Measurements from ENCODE around the gene TOP1. TPM values are rescaled to one million over a fixed set of nuclear protein-coding genes. Genes with fewer than 3 reads are reported as not detected.

Gene TOP1
- total and polyA plus RNA-seq, 9 of the 15 experiments (the other 6 are each of a cell fraction or from before 2014, with no cell fraction given), result 26.4 to 127 (median 39.6) TPM

- TF ChIP-seq CEBPZ (IDR thresholded peaks at IDR 0.05; ENCODE audit: borderline replicate concordance, low read depth, low read length), result no peak
- no peak for TF ChIP-seq PRMT5 (CRISPR knock-in tag; IDR thresholded peaks at IDR 0.05)
- peak; percentile 51 for TF ChIP-seq RBBP5 (IDR thresholded peaks at IDR 0.05; ENCODE audit: borderline replicate concordance, insufficient read depth, low read length, poor library complexity, severe bottlenecking)
- no peak for TF ChIP-seq NCOA1 (IDR thresholded peaks at IDR 0.05; ENCODE audit: low read depth)
- no peak for TF ChIP-seq ZNF407 (IDR thresholded peaks at IDR 0.05; ENCODE audit: low read depth)
- no peak for TF ChIP-seq ATF6 (CRISPR knock-in tag; IDR thresholded peaks at IDR 0.05)
- no peak for TF ChIP-seq WHSC1 (IDR thresholded peaks at IDR 0.05; ENCODE audit: low read length)
- no peak for TF ChIP-seq NFE2 (IDR thresholded peaks at IDR 0.05; ENCODE audit: low read depth)
- peak; percentile 20; the same call in 1 of the 2 replicates for TF ChIP-seq SOX6 (IDR thresholded peaks at IDR 0.05)
- TF ChIP-seq NBN (IDR thresholded peaks at IDR 0.05; ENCODE audit: low read depth), result peak; percentile 39; the same call in 1 of the 2 replicates
- TF ChIP-seq RNF2 (IDR thresholded peaks at IDR 0.05), result no peak
- no peak for TF ChIP-seq ZBTB8A (IDR thresholded peaks at IDR 0.05; ENCODE audit: partially characterized antibody)
- TF ChIP-seq NRF1 (conservative IDR thresholded peaks at IDR 0.05 in 1 of 2, IDR thresholded peaks at IDR 0.05 in 1 of 2), result no peak
- TF ChIP-seq PCBP1 (IDR thresholded peaks at IDR 0.05; ENCODE audit: low read depth, low read length, poor library complexity, severe bottlenecking), result no peak
Measured at GRCh38 chr20:41048461-41049301, 20.1 kb downstream of the TOP1 start (continued).
